ENCODE measurements around the gene ZFYVE26. TPM values are rescaled to one million over a fixed set of nuclear protein-coding genes. Genes with fewer than 3 reads are reported as not detected.

ZFYVE26 gene
- total RNA-seq, 1 experiment from 2014 or later = 19.9 TPM

DNA sequence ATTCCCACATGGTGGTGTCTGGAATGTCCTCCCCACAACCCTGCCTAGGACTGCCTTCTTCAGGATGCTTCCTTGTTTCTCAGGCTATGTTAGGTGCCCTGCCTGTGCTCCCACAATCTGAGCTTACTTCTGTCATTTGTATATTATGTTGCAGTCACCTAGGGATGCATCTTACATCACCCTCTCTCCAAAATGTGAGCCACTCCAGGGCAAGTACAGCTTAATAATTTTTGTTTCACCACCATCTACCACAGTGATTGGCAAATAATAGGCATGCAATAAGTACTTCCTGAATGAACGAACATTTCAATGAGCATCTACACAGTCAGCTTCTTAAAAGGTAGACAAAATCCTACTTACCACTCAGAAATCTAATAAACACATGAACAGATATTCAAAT, 37.6 kb downstream of the ZFYVE26 start:
- H3T11ph ChIP-seq (ENCODE audit: low read length) = no peak overlapping the region
- TF ChIP-seq, protein P1, sequence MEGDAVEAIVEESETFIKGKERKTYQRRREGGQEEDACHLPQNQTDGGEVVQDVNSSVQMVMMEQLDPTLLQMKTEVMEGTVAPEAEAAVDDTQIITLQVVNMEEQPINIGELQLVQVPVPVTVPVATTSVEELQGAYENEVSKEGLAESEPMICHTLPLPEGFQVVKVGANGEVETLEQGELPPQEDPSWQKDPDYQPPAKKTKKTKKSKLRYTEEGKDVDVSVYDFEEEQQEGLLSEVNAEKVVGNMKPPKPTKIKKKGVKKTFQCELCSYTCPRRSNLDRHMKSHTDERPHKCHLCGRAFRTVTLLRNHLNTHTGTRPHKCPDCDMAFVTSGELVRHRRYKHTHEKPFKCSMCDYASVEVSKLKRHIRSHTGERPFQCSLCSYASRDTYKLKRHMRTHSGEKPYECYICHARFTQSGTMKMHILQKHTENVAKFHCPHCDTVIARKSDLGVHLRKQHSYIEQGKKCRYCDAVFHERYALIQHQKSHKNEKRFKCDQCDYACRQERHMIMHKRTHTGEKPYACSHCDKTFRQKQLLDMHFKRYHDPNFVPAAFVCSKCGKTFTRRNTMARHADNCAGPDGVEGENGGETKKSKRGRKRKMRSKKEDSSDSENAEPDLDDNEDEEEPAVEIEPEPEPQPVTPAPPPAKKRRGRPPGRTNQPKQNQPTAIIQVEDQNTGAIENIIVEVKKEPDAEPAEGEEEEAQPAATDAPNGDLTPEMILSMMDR (conservative IDR thresholded peaks at IDR 0.05) = no peak

More for the DNA sequence above, 37.6 kb downstream of the ZFYVE26 start:
- Histone ChIP-seq H3K4me2 (ENCODE audit: insufficient read depth, insufficient read length, low read length) (no peak overlapping the region), H2BK120ac (ENCODE audit: low read depth, low read length, poor library complexity, severe bottlenecking) (no peak overlapping the region), H3K27me3 (ENCODE audit: insufficient read depth, low read length) (no peaks in the 10 kb centered on the region), H3K9me3 (ENCODE audit: control insufficient read depth, low read depth, low read length) (no peaks in the 10 kb centered on the region), H4K20me1 (ENCODE audit: control insufficient read depth, insufficient read depth, insufficient read length) (no peaks in the 10 kb centered on the region), H2BK5ac (ENCODE audit: insufficient read length, low read length) (no peak overlapping the region), H3K18ac (ENCODE audit: insufficient read length, low read depth, low read length) (no peak overlapping the region), H4K5ac (ENCODE audit: insufficient read length, low read depth, low read length) (no peak overlapping the region), H3K23ac (ENCODE audit: insufficient read length, low read depth, low read length) (no peak overlapping the region), H3K23me2 (ENCODE audit: insufficient read length, low read depth, low read length, poor library complexity, severe bottlenecking) (no peaks in the 10 kb centered on the region), H3K56ac (ENCODE audit: insufficient read length, low read depth, low read length) (no peak overlapping the region), H2BK20ac (ENCODE audit: low read depth, low read length, poor library complexity, severe bottlenecking) (no peak overlapping the region), H3K9ac (ENCODE audit: extremely low read depth, insufficient read length, low read length) (no peak overlapping the region), H3K79me2 (ENCODE audit: insufficient read depth, low read length) (no peaks in the 10 kb centered on the region), H4K8ac (replicated peaks; ENCODE audit: insufficient read length, low read depth, low read length) (no peak overlapping the region), H2AK5ac (ENCODE audit: insufficient read length, low read length) (no peak overlapping the region), H4K91ac (ENCODE audit: insufficient read length, low read depth, low read length) (no peak overlapping the region), H2BK15ac (ENCODE audit: low read depth, low read length) (no peak overlapping the region), H2BK12ac (ENCODE audit: insufficient read length, low read depth, low read length) (no peak overlapping the region), H3K79me1 (ENCODE audit: insufficient read depth, low read depth, low read length, poor library complexity, severe bottlenecking) (no peaks in the 10 kb centered on the region), H3K4me1 (ENCODE audit: insufficient read depth, low read length) (no peaks in the 10 kb centered on the region), H3K14ac (ENCODE audit: insufficient read depth, low read length) (no peak overlapping the region), H2AFZ (ENCODE audit: low read length) (no peak overlapping the region), H3K27ac (ENCODE audit: insufficient read length, low read depth, low read length) (no peak overlapping the region), H3K4ac (ENCODE audit: low read depth, low read length) (no peak overlapping the region)
- Mint-ChIP-seq H3K4me1 (no peaks in the 10 kb centered on the region), H3K27ac (no peak overlapping the region), H3K36me3 (ENCODE audit: insufficient read depth in 1 of 3, low read depth in 3 of 3) (peaks cover 23 to 89% (median 75%) of the 10 kb centered on the region in 3 experiments; a peak in 6 of 7 replicates), H3K9me3 (no peaks in the 10 kb centered on the region), H3K27me3 (ENCODE audit: low read depth) (no peaks in the 10 kb centered on the region), H3K4me3 (no peak overlapping the region)
- DNase-seq = no peak
- WGBS (ENCODE audit: extremely low coverage, insufficient read length, low lambda C conversion rate) = no CpG with 5 or more reads among the region's 1 CpG

Measured in H9 (cell line).